PFSK-1 (cell line): ENCODE results near the gene TNFRSF1A.
A peak's percentile ranks its signal among the peaks of the same experiment; 100 is the strongest.

ENCODE experiments used
- POLR2AphosphoS5 ChIP-seq: IDR thresholded peaks from 2 replicates; pipeline ENCODE4 v1.6.1; 2012; ENCODE audit warnings: low read depth, mild to moderate bottlenecking, control low read depth, low read length, moderate library complexity
- REST ChIP-seq, 2 experiments: IDR thresholded peaks; 2 replicates each; pipeline versions ENCODE4 v1.6.1 to v1.8.0; 2011 to 2012; ENCODE audit warnings: low read depth in 2 of 2, low read length in 2 of 2, control low read depth in 1 of 2, inconsistent platforms in 1 of 2, mild to moderate bottlenecking in 1 of 2, moderate library complexity in 1 of 2; ENCODE audit not compliant: insufficient read depth in 1 of 2
- SIN3A ChIP-seq: IDR thresholded peaks from 2 replicates; pipeline ENCODE4 v1.6.1; 2012; ENCODE audit warnings: mild to moderate bottlenecking, low read length, moderate library complexity, borderline replicate concordance; ENCODE audit not compliant: insufficient read depth
- TAF1 ChIP-seq: IDR thresholded peaks from 2 replicates; pipeline ENCODE4 v1.6.1; 2012; ENCODE audit warnings: low read length, control low read depth, borderline replicate concordance; ENCODE audit not compliant: insufficient read depth

DNA sequence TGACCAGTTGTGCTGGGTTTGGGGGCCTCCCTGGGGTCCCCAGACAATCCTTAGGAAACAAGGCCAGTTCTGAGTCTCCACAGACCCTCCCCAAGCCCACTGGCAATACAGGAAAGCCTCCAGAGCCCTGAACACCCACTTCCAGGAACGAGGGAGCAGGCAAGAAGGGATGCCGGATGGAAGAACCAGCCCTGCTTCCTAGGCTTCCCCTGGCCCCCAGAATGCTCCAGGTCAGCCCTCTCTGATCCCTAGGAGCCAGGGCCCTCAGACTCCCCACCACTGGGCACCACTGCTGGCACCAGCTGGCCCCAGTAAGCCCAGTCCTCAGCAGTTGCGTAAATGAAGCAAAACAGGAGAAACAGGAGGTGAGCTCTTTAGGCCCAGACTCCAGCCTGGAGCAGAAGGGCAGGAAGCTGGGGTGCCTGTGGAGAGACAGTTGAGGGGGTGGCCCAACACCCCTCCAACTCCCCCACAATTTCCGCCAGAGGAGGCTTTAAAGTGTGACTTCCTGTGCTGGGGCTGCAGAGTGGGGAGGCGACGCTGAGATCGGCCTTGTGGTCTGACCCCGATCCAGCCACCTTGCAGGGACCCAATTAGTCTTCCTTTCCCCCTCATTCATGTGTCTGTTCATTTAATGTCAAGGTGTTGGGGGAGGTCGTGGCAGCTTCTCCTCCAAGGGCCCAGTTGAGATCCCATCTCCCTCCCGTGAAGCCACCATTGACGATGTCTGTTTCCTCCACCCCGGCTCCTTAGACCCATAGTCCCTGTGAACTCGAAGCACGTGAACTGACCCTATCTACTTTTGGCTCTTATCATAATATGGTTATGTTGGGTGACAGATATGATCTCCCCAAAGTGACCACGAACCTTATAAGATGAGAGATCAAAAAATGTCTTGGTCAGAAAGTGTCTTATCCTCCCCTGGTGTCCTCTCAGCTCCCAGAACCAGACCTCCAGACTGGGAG is 4.7 kb downstream of the TNFRSF1A start:
- TF ChIP-seq TAF1 (no peak), SIN3A (no peak), POLR2AphosphoS5 (no peak), REST (IDR thresholded peaks at IDR 0.05; ENCODE audit: insufficient read depth in 1 of 2, low read depth in 2 of 2, low read length in 2 of 2) (0 out of 4 replicates have a peak, but pooled peaks of 1 of the 2 experiments have one; percentile 39)
